Measurements from ENCODE around the gene PLXDC2. TPM values are rescaled to one million over a fixed set of nuclear protein-coding genes. Genes with fewer than 3 reads are reported as not detected.

PLXDC2 gene
- total and polyA plus RNA-seq, 10 donors = 1.8 to 50.4 (median 29.7) TPM

- no peaks in the 10 kb centered on the region for H3K36me3 ChIP-seq
- DNase-seq = no peak
- H3K9me3 ChIP-seq = peaks cover 0 to 32% (median 23%) of the 10 kb centered on the region in 8 donors
- intact Hi-C loops (cut with DNase I; ENCODE audit: low total_unique reads) = no loop called here
- no peaks in the 10 kb centered on the region for H3K27me3 ChIP-seq (replicated peaks in 1 of 7)
- no peak overlapping the region for H3K4me3 ChIP-seq
- no peaks in the 10 kb centered on the region for H3K4me1 ChIP-seq
- TF ChIP-seq POLR2AphosphoS5 (IDR thresholded peaks at IDR 0.05) = no peak
- TF ChIP-seq, protein P1, sequence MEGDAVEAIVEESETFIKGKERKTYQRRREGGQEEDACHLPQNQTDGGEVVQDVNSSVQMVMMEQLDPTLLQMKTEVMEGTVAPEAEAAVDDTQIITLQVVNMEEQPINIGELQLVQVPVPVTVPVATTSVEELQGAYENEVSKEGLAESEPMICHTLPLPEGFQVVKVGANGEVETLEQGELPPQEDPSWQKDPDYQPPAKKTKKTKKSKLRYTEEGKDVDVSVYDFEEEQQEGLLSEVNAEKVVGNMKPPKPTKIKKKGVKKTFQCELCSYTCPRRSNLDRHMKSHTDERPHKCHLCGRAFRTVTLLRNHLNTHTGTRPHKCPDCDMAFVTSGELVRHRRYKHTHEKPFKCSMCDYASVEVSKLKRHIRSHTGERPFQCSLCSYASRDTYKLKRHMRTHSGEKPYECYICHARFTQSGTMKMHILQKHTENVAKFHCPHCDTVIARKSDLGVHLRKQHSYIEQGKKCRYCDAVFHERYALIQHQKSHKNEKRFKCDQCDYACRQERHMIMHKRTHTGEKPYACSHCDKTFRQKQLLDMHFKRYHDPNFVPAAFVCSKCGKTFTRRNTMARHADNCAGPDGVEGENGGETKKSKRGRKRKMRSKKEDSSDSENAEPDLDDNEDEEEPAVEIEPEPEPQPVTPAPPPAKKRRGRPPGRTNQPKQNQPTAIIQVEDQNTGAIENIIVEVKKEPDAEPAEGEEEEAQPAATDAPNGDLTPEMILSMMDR (IDR thresholded peaks at IDR 0.05 in 8 of 11, conservative IDR thresholded peaks at IDR 0.05 in 3 of 11) = no peak
- no peak for TF ChIP-seq POLR2A (IDR thresholded peaks at IDR 0.05)
- 68 to 85% (median 73%) methylated on average over 3 of the region's 3 CpGs for WGBS, 5 donors
- no peak overlapping the region for H3K27ac ChIP-seq
These were observed 498.2 kb downstream of the PLXDC2 start for GRCh38 chr10:20314431-20314830.

- TF ChIP-seq POLR2A (IDR thresholded peaks at IDR 0.05) (no peak), POLR2AphosphoS5 (IDR thresholded peaks at IDR 0.05) (no peak)
- TF ChIP-seq, protein P1 (IDR thresholded peaks at IDR 0.05 in 8 of 11, conservative IDR thresholded peaks at IDR 0.05 in 3 of 11) = no peak
- intact Hi-C loops (cut with DNase I; ENCODE audit: low total_unique reads) = no loop called here
- Histone ChIP-seq H3K4me3 (no peak overlapping the region), H3K36me3 (no peaks in the 10 kb centered on the region), H3K9me3 (peaks cover 0 to 14% (median 10%) of the 10 kb centered on the region in 8 donors), H3K27ac (no peak overlapping the region), H3K4me1 (no peaks in the 10 kb centered on the region), H3K27me3 (replicated peaks in 1 of 7) (no peaks in the 10 kb centered on the region)
- WGBS, 5 donors = 81 to 90% (median 83%) methylated on average over 3 of the region's 3 CpGs
- no peak for DNase-seq
These were observed 511.7 kb downstream of the PLXDC2 start for GRCh38 chr10:20327954-20328353.

GRCh38 chr10:20330246-20330645 is 514.0 kb downstream of the PLXDC2 start:
- no peaks in the 10 kb centered on the region for H3K36me3 ChIP-seq
- H3K27me3 ChIP-seq (replicated peaks in 1 of 7) = no peaks in the 10 kb centered on the region
- 80 to 100% (median 92%) methylated on average over 1 of the region's 1 CpG; no CpG with 5 or more reads in 1 of the 5 donors for WGBS, 5 donors
- DNase-seq = no peak
- no peaks in the 10 kb centered on the region for H3K4me1 ChIP-seq
- no peak overlapping the region for H3K4me3 ChIP-seq
- H3K9me3 ChIP-seq = peaks cover 0 to 24% (median 16%) of the 10 kb centered on the region in 8 donors
- no peak overlapping the region for H3K27ac ChIP-seq
- intact Hi-C loops (cut with DNase I; ENCODE audit: low total_unique reads) = no loop called here
- no peak for TF ChIP-seq POLR2A (IDR thresholded peaks at IDR 0.05)
- no peak for TF ChIP-seq POLR2AphosphoS5 (IDR thresholded peaks at IDR 0.05)
- TF ChIP-seq, protein P1 (IDR thresholded peaks at IDR 0.05 in 8 of 11, conservative IDR thresholded peaks at IDR 0.05 in 3 of 11) = no peak

- Histone ChIP-seq H3K27ac (no peak overlapping the region), H3K36me3 (no peaks in the 10 kb centered on the region), H3K27me3 (replicated peaks in 1 of 7) (no peaks in the 10 kb centered on the region), H3K9me3 (peaks cover 0 to 37% (median 13%) of the 10 kb centered on the region in 8 donors), H3K4me1 (no peaks in the 10 kb centered on the region), H3K4me3 (no peak overlapping the region)
- no peak for TF ChIP-seq POLR2AphosphoS5 (IDR thresholded peaks at IDR 0.05)
- TF ChIP-seq POLR2A (IDR thresholded peaks at IDR 0.05) = no peak
- TF ChIP-seq, protein P1 (IDR thresholded peaks at IDR 0.05 in 8 of 11, conservative IDR thresholded peaks at IDR 0.05 in 3 of 11) = no peak
- no peak for DNase-seq
- intact Hi-C loops (cut with DNase I; ENCODE audit: low total_unique reads) = no loop called here
- WGBS, 5 donors = 59 to 77% (median 65%) methylated on average over 3 of the region's 3 CpGs
These were observed 518.3 kb downstream of the PLXDC2 start for GRCh38 chr10:20334559-20334958.

Small RNAs within 50 kb of the gene (small RNA-seq; reads per million reads assigned to genes)
- gene RNU6-1212P = 0 reads per million in 4 donors
